Muscle of back (tissue), 11 donors: ENCODE data around the gene BACH1. TPM values are rescaled to one million over a fixed set of nuclear protein-coding genes. Genes with fewer than 3 reads are reported as not detected.

Experiments used
- DNase-seq, 3 donors: peaks; one replicate each; pipeline versions ENCODE4 v3.0.0 to v3.0.0-alpha.2; 2013
- polyA plus RNA-seq, 10 donors: library from polyadenylated mRNA; unstranded; fragments of 120-200 nt; gene quantifications; one replicate each; pipeline ENCODE4 v1.2.1, GENCODE V29; 2013; ENCODE audit not compliant: insufficient read length in 10 of 10

Gene BACH1
- polyA plus RNA-seq, 10 donors, result 22.4 to 35.7 (median 25.3) TPM

DNA sequence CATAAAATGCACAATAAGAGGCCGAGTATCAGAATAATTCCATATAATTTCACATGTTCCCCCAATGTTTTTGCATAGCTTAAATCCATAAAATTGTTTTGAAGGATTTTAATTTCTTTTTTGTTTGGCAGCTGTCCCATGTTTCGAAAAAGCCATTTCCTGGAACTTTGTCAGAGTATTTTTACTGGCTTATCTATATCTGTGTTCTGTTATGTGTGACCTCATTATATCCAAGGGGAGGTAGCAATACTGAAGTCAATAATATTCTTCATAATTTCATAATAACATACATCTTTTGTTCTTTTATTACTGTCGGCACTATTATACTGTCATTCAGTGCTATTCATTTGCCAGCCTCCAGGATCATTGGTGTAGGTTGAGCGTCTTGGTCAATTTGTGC, 9.4 kb upstream of the BACH1 start:
- DNase-seq, result no peak

DNA sequence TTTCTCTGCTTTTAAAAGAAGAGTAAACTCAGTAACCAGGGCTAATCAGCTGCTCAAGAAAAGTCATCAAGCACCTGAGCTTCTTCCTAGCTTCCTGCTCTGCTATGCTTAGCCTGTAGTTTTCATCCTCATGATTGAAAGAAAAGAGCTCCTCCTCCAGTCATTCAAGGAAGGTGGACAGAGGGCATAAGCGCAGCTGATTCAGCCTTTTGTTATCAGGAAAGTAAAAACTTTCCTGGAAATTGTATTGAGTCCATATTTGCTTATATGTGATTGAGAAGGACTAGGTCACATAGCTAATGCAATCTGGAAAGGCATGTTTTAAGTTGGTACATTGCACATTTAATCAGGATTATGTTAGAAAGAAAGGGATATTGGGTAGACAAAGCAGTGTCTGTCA, 8.5 kb upstream of the BACH1 start:
- no peak for DNase-seq

DNA sequence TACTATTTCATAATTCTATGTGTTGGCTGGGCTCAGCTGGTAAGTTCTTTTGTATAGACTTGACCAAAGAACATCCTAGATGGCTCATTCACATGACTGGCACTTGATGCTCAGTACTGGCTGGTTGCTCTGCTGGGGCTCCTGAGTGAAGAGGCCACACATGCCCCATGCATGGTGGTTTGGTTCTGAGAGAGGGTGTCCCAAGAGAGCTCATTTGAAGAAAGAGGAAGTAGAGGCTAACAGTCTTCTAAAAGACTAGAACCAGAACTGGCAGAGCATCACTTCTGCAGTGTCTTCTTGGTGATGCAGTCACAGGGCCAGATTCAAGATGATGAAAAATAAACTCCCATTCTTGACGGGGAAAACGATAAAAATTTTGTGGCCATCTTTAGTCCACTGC, 5.2 kb upstream of the BACH1 start:
- DNase-seq, result no peak

DNA sequence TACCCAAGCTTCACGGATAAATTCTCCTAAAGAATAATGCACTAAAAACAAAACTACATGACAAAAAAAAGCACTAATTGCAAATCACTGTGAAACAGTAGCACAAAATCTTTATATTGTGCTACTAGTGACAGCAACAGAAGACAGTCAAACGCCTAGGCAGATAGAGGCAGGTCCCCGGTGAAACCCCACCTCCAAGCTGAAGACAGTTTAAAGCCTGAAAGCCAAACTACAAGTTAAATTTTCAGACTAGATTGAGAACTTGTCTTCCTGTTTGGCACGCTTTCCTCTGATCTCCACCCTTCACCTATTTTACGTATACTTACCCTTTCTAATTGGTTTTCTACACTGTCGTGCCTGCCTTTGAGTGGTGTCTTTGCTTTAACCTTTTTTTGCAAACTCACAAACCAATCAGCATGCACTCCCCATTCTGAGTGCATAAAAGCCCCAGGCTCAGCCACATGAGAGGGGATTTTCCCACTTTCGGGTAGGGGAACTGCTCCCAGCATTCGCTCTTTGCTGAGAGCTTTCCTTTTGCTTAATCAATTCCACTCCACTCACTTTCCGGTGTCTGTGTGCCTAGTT, 3.6 kb upstream of the BACH1 start:
- DNase-seq, result no peak

DNA sequence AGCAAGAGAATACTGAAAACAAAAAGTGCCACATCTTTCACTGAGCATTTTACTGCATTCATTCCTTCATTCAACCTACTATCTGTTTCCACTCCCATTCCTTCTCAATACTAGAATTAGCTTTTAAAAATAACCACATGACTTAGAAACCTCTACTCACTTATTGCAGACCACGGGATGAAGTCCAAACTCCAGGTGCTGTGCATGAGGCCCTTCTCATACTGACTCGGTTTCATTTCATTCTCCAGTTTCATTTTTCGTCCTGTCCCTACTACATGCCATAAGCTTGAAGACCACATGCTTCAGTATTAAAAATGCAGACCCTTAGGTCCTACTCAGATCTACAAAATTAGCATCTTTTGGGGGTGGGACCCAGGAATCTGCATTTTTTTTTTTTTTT, 2.3 kb upstream of the BACH1 start:
- DNase-seq, result peak in 1 of 3 donors; percentile 15

DNA sequence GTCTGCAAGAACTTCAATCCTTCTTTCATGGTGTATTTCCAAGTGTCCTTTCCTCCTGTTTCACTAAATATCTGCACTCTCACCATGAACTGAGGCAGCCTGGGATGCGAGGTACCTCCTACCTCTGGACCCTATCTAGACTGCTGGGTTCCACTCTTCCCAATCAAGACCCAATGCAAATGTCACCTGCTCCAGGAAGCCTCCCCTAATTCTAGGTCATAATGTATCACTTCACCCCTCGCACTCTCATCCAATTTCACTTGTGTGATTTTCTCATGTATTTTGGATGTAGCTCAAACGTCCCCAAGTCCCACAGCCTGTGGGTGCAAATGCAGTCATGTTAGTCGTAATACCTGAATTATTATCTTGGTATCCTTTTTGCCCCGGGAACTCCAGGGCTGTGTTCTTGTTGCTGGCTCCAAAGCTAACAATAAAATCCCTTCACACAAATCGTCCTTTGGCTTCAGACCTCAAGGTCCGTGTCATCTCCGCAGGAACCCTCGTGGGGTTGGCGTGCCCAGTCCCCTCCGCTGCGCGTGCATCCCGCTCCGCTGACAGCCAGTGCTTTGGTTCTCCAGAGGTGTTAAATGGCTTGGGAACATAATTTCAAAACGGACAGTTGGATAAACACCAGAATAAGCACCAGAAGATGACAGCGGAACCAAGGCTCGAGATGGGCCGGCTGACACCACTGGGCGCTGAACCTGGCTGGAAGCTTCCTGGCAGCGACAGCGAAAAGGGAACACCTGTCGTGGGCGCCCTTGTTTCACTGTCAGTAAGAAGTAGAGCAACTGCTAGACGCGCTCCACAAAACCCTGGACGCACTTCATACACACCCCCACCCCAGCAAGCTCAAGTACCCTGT, 1.0 kb upstream of the BACH1 start:
- DNase-seq, result peak in 1 of 3 donors; percentile 20

DNA sequence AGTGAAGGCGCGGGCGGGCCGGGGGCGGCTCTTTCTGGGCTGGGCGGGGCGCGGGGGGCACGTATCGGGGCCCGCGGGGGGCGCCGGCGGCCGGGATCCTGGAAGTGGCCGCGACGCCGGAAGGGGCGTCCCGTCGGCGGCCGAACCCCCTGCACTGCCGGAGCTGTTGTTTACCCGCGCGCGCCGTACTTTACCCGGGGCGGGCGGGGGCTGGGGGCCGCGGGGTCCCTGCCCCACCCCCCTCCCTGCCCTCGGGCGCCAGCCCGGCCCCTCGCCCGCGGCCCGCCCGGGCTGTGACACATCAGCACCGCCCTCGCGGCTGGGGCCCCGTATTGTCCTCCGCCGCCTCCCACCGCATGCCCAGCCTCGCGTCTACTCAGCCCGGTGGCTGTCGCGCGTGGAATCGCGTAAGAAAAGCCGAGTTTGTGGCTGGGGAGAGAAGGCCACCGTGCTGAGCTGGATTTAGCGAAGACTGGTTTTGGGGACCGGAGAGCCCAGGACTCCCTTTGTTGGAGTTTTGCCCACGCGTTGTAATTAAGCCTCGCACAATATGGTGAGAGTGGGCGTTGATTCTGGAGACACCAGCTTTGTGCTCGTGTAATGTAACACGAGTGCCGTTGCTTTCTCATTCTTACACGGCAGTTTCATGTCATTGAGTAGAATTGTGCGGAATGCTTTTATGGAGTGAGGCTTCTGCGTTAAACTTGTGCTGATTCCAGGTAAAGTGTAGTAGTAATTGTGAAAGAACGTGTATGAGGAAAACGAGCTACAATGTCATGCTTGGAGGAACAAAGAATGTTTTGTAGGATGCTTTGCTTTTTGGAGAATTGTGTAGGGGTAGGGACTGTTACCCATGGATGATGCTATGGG, 559 bp downstream of the BACH1 start:
- DNase-seq, result peak; percentile 43 to 89 (median 70)

DNA sequence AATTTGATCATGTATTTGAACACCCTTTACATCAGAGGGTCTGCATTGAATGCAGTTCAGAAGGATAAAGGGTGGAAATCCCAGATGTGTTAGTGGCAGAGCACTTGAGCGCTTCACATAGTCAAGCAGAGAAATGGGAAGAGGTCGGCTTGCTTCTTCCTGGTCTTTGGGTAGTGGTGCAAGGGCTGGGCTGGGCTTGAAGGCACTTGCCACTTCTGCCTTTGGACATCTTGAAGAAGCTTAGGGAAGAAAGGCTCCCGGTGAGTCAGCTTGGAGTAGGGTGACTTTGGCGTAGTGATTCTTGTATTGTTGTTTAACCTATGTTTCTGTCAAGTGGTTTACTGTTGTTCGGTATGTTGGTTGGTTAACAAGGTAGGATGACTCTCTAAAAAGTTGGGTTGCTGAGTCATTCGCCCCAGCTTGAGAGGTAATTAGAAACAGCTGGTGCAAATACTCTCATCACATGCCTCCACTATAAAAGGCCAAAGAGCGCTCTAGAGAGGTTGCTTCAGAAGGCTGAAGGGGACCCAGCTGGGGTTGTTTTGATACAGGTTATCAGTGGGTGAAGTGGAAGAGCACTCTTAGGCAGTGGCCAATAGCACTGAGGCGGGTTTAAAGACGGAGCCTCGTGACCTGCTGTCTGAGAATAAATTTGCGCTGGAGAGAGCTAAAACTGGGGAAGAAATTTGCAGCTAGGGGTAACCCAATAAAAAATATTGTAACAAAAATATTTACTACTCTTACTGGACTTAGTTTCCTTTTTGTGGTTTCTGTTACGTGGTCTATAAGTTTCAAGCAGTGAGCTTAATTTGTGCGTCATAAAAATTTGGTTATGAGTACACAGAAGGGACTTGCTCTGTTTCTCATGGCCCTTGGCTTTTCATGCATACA, 1.4 kb downstream of the BACH1 start:
- peak; percentile 46 to 93 (median 78) for DNase-seq

DNA sequence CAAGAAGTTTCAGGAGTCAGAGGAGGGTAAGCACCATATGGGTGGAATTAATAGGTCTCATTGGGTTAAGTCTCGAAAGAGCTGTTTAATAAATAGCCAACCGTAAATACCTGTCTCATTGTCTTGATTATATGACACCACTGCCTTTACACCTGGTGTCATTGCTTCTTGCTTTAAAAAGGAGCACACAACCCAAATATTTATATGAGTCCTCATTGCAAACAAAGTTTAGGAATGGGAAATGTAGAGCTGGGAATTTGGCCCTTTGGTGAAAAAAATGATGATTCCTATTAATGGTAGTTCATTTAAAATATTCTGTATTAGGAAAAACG, 2.1 kb downstream of the BACH1 start:
- DNase-seq, result no peak

DNA sequence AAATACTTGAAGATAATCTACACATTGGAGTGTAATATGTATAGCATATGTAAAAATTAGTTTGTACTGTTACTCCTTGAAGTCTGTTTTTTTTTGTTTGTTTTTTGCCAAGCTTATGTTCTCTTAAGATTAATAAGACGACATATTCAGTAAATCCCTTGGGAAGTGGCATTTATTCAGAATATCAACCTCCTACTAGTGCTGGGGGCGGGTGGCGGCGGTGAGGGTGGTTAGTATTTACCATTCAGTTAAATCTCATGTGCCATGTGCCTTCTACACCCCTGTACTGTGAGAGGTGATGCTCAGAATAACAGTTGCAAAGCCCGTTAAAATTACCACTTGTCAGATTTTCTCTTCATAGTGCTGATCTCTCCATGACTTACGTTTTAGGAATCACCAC, 3.0 kb downstream of the BACH1 start:
- DNase-seq, result no peak

DNA sequence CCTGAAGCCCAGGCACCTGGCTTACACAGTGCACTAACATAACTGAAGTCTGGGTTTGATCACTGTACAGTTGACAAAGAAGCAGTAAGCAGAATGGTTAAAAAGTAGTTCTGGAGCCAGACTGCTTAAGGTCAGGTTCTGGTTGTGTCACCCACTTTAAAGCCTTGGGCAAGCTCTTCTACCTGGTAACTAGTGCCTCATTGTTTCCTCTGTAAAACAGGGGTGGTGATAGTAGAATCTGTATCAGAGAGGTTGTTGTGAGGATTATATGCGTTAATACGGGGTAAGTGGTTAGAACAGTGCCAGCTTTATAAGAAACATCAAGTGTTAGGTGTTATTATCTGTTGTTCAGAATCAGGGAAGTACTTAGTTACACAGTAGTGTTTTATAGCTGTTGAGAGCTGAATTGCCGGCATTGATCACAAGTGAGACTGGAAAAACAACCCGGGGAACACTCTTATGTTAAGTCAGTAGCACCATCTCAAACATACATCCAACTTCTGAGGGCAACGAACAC, 3.7 kb downstream of the BACH1 start:
- DNase-seq, result no peak

DNA sequence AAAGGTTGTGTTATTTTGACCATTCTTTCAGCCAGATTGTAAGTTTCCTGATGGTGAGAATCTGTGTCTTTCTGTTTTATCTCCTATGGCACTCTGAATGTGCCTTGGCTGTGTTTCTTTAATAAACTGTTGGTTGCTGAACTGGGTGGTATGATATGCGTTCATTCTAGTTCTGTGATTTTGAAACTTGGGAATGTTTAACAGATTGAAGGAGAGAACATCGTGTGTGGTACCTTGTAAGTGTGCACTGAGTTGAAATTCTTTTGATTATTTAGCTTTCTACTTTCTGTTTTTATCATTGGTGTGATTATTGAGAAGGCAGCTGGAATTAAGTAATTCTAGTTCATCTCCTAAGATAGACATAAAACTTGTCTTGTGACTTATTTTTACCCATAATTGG, 4.6 kb downstream of the BACH1 start:
- no peak for DNase-seq

DNA sequence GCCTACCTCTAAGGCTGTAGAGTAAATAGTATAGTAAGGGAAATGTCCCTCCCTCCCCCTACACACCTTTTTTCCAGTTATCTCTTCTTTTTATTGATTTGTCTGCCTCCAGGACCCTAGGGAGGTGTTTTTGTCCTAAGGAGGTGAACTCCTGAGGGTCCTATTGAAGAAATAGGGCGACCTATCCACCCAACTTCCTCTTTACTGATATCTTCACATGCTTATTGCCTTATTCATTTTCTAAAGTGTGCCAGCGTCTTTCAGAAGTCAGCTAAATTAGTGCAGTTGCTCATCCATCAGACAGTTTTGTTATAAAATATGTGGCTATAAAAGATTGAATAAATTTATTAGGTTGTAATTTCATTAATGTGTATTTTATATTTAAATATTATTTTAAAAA, 5.9 kb downstream of the BACH1 start:
- no peak for DNase-seq

DNA sequence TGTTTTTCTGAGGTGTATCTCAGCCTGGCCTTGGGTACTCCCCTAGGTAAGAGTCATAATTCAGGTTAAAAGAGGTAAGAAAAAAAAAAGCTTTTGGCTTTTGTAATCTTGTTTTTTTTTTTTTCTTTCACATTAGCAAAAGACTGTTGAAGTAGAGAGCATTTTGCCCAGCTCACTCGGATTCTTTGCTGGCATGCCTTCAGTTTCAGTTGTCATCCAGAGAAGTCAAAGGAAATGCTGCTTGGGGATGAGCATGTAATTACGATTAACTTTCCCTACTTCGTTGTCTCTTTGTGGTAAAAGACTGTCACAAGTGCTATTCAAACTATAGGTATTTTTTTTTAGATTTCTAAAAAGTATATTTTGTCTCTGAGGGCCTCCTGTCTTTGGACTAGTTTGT, 6.3 kb downstream of the BACH1 start:
- peak in 1 of 3 donors; percentile 21 for DNase-seq

DNA sequence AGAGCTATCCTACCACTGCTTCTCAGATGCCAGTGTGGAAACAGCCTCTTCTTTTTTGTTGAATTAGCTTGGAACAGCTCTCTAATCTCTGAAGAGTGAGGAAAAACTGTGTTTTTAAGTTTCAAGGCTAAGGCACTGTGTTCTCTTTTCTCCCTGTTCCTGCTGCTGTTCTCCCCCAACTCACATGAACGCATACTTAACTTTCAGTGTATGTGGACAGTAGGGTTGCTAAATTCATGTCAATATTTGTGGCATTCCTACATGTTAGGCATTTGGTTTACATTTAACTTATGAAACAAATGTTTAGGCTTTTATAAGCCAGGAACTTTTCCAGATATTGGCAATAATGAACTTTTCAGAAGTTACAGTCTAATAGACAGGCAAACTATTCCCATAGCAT, 6.8 kb downstream of the BACH1 start:
- peak in 1 of 3 donors; percentile 10 for DNase-seq

DNA sequence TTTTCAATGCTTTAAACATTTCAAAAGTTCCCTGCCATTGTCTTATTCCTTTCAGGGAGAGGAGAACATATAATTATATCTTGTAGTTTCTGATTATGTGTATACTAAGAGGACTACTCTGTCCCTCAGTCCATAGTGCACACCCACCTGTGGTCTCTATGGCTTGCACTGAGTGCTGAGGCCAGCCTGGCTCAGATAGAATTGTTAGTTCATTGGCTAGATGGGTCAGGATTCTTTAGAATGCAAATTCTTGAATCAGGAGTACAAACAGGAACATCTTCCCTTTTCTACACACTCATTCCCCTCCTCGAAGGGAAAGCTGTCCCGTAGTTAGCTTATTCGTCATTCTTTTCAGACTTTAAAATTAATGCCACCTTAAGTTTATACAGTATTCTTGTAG, 8.2 kb downstream of the BACH1 start:
- DNase-seq, result no peak

DNA sequence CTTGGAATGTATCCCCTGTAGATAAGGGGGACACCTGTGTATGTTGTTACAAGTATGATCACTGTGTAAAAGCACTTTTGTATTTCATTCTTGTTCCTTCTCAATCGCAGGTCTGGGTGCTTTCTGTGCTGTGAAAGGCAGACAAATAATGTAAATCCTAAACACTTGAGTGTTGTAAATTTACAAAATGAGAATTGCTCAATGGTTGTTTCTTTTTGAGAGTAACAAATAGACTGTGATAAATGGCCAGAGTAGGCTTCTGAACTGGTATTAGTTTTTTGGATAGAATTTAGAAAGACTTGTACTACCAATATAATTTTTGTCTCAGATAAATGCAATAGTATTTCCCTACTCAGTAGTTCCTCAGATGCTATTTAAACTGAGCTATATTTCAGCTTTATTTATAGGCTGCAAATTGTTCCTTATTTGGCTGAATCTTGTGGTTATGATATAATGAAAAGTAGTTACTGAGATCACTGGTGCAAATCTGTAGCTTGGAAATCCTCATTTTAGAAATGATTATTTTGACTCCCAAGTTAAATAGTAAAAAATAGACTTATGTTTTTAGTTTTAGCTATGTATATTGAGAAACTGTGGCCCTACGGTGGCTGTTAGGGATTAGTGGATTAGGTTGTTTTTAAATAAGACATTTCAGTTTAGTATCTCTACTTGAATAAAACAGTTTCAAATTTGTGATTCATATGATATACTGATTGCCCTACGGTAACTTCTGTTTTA, 9.2 kb downstream of the BACH1 start:
- no peak for DNase-seq

DNA sequence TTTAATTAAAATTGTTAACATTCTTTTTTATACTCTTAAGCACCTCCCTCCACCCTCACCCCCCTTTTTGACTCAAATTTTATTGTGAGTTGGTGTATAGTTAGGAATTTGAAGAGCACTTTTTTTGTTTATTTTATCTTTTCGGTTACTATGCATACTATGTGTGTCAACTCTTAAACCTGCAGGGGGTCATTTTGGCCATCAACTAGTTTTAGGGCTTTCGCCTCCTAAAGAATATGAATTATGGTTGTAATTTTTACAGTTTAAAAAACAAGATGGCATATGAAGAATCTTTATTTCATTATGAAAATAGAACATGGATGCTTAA, 9.7 kb downstream of the BACH1 start:
- DNase-seq, result no peak

DNA sequence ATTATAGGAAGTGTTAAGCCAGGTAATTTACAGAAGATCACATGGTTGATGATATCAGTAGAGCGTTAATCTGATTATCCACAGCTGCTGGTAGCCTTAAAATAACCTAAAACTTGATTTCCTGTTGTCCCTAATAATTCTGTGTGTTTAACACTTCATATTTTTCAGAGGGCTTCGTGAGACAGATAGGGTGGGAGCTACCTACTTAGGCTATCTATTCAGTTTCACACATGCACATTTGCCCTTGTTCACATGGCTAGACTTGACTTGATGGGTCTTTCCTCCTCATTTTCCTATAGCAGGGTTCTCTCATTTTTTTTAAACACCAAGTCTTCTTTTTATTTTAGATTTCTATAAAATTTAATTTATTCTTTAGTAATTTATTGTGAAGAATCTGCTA, 11.0 kb downstream of the BACH1 start:
- DNase-seq, result no peak

DNA sequence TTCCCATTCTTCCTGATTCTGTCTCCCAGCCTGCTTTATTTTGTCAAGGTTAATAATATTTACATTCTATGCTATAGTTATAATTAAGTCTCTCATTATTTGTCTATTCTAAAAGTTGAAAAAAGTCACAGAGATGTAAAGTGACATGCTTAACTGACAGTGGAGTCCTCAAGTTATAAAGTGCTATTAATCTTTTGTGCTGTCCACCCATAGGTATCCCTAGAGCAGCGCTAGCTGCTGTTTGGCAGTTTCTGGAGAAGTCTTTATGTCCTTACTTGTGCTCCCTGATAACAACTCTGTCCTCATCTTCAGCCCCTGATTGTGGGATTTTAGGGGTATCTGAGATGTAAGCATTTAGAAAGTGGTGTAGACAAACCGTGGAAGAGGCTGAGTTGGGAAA, 13.1 kb downstream of the BACH1 start:
- DNase-seq, result no peak

DNA sequence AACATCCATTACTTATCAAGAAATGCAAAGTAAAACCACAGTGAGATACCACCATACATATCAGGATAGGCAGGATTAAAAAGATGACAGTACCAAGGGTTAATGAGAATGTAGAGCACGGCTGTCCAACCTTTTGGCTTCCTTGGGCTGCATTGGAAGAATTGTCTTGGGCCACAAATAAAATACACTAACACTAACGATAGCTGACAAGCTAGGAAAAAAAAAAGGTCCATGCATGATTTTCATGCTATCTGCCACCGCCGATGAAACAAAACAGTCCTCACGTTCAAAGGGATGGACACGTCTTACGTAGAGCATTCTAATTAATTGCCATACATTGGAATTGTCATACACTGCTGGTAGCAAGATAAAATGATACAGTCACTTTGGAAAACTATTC, 14.3 kb downstream of the BACH1 start:
- DNase-seq, result no peak
